Stimulated activated CD8-positive, alpha-beta memory T cell treated with anti-CD3 and anti-CD28 coated beads, Interleukin-12 subunit alpha, Interleukin-12 subunit beta, amount 100 ng/mL, for 4 hours (primary cell): ENCODE measurements around the gene HIBADH.

Experiments
- DNase-seq: peaks from one replicate; pipeline ENCODE4 v3.0.0-alpha.2; 2020; ENCODE audit warnings: low read depth

Gene HIBADH

DNA sequence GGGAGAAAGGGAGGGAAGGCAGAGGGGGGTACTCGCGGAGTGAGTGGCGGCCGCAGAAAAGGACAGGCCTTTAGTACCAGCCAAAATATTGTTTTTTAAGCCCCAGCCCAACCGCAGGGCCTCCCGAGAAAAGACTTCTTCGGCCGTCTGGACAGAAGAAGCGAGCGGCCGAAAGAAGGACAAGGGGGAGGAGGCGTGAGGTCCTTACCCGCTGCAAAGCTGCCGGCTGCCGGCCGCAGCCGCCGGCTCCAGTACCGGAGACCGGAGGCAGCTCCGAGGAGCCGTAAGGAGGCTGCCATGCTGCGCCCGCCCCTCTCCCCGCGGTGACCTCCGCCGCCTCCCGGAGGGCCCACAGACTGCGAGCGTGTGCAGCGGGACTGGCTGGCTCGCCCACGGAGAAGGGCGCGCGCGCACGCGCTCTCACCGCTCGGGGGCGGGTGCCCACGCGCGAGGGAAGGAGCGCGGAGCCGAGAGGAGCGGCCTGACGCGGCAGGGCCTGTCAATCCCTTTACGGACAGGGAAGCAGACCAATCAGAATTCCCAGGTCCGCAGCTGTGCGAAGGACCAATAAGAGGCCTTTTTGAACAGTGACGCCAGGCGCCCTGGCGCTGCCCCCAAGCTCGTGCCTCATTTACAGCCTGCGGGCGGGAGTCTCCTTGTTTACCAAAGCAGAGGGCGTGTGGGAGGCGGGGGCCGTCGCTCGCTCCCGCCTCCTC lies at the start of gene HIBADH:
Gene HIBADH (minus strand): TSS at position 394 of the 716 bp plus-strand sequence. CDS start 95 bp downstream, at position 299.
- peak; percentile 97 for DNase-seq

- DNase-seq, result no peak
Measured at GRCh38 chr7:27712217-27712616, 49.5 kb upstream of the HIBADH start.

DNA sequence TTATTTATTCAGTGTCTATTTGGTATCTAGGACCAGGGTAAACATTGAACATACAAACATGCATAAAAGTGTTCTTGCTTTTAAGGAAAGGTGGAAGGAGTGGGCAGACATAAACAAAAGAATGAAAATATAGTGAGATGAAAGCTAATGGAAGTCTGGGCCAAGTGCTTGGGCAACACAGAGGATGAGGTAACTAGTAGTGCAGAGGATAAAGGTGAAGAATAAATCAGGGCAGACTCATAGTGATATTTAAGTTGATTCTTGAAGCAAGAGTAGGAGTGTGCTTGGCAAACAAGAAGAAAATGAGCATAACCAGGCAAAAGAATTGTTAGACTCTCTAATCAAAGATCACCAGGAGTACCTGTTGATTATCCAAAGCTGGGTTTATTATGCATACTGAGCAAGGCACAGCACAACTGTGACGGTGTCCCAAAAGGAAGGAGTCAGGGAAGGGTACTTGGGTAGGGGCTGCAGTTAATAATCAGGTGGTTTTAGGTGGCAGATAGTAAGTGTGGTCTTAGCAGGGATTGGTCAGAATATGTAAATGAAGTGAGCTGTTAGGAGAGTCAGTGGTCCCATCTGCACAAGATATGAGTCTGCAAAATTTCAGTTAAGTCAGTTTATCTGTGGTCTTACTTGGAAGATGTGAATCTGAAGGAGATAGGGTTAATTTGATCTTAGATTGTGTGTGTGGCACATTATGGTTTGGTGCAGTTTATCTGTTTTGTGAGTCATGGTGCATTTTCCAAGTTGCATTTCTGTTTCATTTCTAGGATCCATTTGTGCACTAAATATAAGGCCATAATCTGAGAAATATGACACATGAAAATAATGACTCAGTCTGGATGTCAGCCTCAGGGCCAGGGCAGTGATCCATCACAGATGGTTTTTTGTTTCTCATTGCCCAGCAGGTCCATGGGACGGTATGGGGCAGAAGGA lies 46.7 kb upstream of the HIBADH start:
- no peak for DNase-seq

GRCh38 chr7:27708485-27708884 lies 45.8 kb upstream of the HIBADH start:
- DNase-seq, result no peak

GRCh38 chr7:27705200-27705594 lies 42.5 kb upstream of the HIBADH start:
- no peak for DNase-seq

- no peak for DNase-seq
Measured at GRCh38 chr7:27704422-27705199, 41.9 kb upstream of the HIBADH start.

GRCh38 chr7:27703181-27703580 lies 40.5 kb upstream of the HIBADH start:
- DNase-seq, result no peak

GRCh38 chr7:27700501-27700900 lies 37.8 kb upstream of the HIBADH start:
- DNase-seq, result no peak

- DNase-seq, result no peak
Measured at GRCh38 chr7:27699751-27700150, 37.1 kb upstream of the HIBADH start.

GRCh38 chr7:27697861-27698430 lies 35.3 kb upstream of the HIBADH start:
- no peak for DNase-seq

GRCh38 chr7:27695096-27695495 lies 32.4 kb upstream of the HIBADH start:
- DNase-seq, result no peak

DNA sequence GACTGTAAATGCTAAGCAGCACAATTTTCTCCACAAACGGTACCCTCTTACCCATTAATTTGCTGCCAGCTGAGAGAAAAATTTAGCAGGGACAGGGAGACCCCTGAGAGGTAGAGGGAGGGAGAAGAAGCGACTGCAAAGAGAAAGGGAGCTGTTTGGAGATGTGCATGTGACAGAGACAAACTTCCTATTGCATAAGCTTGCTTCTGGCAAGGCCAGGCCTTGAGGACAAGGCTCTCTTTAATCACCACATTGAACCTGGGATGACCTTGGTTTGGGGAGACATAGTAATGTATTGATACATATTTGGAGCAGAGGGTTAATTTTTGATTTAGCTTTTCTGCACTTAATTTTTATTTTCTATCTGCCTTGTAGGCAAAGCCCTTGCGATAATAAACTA lies 31.1 kb upstream of the HIBADH start:
- no peak for DNase-seq

GRCh38 chr7:27690649-27691048 lies 28.0 kb upstream of the HIBADH start:
- no peak for DNase-seq

DNA sequence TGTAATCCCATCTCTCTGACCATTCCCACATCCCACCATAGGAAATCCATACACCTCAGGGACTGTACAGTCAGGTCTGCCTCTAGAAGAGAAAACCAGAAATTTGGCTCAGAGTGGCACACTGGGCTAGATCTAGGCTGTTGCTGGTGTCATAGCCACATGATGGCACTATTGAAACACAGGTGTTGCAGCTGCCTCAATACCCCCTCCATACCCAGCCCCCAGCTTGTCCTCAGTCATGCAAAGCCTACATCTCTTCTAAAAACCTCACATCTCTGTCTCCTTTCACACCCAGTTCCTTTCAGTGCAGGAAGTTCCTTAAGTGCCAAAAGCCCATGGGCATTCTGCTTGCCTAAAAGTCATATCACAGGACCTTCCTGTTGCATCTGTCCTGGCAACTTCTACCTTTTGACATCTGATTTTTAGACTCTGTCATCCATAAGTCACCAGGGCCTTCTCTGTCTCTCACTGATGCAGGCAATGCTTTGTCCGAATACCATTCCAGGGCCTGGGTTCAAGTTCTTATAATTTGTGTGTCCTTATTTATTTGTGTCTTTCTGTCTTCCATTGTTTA lies 27.0 kb upstream of the HIBADH start:
- DNase-seq, result no peak

DNA sequence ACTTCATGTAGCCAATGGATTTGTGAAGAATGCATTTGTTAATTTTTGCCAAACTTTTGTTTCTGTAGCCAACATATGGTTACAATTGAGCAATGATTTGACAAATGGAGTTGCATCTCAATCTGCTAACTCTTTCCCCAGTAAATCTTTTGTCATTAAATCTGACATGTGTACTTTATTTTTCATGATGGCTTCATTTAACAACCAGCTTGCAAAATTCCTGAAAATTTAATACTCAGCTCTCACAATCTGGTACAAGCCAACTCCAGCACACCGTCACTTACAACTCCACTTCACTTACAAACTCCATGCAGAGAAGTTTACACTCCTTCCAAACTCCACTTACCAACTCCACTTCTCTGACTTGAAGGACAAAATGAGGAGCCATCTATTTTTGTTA lies 26.5 kb upstream of the HIBADH start:
- DNase-seq, result no peak

- no peak for DNase-seq
Measured at GRCh38 chr7:27688646-27689045, 26.0 kb upstream of the HIBADH start.

DNA sequence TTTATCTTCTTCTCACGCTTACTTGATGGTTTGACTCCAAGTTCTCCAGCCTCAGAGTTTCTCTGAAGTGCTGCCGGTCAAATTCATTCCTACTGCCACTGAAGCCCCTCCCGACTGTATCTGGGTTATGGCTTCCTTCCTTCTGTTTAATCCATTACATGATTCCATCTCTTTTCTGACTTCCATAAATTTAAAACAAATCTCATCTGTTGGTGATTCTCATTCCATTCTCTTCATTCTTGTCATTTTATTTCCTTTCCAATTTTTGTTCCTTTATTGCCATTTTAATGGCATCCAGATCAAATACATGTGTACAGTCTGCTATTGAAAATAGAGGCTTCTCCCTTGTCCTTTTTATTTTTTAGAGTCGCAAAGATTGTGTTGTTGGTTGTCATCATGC lies 25.4 kb upstream of the HIBADH start:
- no peak for DNase-seq

- no peak for DNase-seq
Measured at GRCh38 chr7:27686315-27686714, 23.6 kb upstream of the HIBADH start.

DNA sequence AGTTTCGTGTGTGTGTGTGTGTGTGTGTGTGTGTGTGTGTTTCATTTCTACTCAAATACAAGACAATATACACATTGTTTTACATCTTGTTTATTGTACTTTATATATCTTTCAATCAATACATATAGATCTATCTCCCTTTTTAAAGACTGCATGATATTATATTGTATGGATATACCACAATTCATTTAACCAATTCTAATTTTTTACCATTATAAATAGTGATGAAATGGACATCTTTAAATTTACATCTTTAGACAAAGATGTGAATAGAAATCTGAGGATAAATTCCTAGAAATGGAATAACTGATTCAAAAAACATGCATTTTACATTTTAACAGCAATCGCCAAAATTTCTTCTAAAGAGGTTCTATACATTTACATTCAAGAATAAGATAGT lies 23.2 kb upstream of the HIBADH start:
- DNase-seq, result no peak

DNA sequence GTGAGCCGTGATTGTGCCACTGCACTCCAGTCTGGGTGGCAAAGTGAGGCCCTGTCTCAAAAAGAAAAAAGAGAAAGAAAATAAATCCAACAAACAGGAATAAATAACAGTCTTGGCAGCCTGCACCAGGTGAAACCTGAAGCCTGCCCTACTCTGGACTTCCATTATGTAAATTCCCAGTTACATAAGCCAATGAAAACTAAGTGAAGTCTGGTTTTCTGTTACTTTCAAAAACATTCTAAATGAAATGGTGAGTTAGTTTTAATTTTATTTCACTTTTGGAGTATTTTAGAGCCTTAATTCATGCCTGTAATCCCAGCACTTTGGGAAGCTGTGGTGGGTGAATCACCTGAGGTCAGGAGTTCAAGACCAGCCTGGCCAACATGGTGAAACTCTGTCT lies 22.5 kb upstream of the HIBADH start:
- DNase-seq, result no peak

DNA sequence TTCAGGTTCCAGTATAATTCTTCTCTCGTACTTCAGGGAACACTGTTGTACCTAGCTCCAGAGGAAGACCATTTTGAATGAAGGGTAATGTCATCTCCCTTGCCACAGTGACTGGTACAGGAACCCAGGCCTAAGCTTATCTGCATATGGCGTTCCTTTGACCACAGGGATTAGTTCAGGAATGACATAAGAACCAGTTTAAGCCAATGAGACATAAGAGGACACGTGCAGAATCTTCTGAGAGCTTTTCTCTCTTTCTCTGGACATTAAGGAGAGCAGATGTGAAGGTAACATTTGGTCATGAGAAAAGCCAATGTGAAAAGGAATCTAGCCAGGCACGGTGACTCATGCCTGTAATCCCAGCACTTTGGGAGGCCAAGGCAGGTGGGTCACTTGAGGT lies 21.8 kb upstream of the HIBADH start:
- no peak for DNase-seq

- no peak for DNase-seq
Measured at GRCh38 chr7:27680610-27681009, 17.9 kb upstream of the HIBADH start.
